Stimulated activated CD4-positive, alpha-beta T cell treated with anti-CD3 and anti-CD28 coated beads, Interleukin-15, amount 100 ng/mL, for 1 hour (primary cell): Measurements from ENCODE around the gene TTC32.
A peak's percentile ranks its signal among the peaks of the same experiment; 100 is the strongest.

Experiments
- DNase-seq, 2 donors: peaks; one replicate each; pipeline ENCODE4 v3.0.0-alpha.2; 2020; ENCODE audit warnings: low read depth in 1 of 2, low spot score in 1 of 2

TTC32 gene

DNA sequence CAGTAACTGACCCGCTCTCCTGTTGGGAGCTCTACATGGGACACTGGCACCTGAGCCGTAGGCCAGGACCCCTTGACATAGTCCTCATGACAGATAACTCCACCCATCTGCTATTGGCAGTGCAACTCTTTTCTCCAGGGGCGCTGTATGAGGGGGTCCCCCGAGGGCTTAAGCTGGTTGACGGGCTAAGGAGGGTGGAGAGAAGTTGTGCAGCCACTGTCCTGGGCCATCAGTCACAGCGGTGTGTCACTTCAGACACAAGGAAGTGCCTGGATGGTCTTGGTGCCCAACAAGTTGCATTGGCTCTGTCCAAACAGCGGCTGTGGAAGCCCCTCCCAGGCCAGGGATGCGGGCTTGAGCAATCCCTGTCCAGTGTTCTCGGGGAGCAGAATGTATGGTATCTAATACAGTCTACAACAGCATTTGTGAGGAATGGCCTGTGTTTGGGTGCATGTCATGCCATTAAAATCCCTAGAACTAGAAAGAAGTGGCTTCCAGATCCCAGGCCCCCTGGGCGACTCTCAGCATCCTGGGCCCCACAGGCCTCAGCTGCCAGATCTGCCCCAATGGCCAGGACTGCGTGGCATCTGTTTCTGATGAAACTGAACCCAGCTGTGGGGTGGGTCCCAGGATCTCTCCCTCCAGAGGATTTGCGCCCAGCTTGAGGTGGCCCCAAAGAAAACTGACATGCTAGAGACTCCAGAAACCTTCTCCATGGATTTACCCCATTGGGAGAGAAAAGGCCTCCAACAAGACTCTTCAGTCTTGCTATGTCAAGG, 23.3 kb downstream of the TTC32 start:
- no peak for DNase-seq

DNA sequence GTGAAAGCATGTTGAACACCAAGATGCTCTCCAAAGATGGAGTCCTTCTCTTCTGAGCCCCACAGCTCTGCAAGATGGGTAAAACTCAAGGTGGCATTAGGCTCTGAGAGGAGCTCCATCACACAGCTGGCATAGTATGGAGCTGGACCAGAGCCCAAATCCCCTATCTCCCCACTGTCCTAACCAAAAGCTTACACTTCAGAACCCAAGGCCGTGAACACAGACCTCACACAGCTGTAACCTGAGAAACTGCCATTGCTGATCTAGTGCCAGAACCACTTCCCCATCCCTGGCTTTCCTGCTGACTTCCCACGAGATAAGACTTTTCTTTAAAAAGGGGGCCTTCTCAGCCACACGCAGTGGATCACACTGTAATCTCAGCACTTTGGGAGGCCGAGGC, 25.0 kb downstream of the TTC32 start:
- DNase-seq: no peak

DNA sequence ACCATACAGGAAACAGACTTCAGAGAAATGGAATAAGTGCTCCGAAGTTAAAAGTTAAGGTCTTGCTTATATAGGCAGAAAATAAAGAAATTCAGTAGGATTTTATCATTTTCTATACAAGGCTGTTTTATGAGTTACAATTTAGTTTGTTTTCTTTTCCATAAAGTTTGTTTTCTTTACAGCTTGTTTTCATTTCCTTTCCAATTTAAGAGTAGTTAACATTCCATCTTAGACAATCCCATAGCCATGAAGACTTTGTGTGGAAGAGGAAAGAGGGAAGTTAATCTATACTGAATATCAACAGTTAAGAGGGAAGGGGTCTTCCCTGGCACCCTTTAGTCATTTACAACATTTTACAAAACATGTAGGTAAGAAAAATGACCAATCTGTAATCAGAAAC, 26.5 kb downstream of the TTC32 start:
- DNase-seq: no peak

DNA sequence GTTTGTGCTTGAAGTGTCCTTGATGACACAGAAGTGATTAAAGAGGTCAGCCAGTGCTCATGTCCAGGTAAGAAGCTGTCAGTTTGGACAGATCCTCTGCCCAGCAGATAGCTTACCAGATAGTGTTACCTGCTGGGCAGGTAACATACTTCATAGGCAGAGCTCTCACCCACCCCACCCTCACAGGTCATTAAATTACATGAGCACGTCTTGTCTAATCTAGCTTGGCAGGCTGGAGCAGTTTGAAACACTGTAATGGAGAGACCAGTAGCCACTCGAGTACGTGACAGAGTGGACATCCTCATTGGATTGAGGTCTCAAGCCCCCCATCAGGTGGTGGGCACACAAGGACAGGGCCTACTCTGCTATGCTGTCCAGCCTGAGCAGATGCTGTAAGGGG, 27.1 kb downstream of the TTC32 start:
- DNase-seq: no peak

DNA sequence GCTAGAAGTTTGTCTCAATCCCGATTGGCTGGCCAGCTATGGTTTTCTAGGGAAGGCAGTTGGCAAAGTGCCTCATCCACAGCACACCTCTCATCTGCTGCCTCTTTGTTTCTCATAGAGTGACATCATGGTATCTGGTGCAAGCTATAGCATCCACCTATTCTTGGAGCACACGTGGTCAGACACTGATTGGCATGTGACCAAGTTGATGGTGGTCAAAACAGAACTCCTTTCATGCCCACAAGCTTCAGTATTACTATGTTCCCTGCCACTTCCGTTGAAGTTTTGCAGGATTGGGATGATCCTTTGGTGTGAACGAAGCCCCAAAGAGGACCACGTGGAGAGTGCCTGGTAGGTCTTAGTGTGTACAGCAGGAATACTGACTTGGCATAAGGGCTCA, 28.8 kb downstream of the TTC32 start:
- DNase-seq: no peak

DNA sequence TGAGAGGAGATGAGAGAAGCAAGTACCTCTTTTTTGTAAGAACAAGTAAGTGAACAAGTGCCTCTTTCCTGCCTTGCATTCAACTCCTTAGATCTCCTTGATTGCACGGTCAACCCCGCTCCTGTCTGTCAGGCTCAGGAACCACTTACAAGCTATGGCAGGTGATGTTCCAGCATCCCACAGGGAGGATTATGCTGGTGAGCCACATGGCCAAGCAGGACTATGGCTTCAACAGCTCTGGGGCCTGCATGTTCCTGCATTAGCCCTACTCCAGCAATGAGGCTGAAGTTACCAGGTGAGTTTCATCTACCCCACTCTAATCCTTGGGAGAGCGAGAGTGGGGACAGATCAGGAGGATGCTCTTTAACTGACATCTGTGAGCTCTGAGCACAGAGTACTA, 29.5 kb downstream of the TTC32 start:
- no peak for DNase-seq

DNA sequence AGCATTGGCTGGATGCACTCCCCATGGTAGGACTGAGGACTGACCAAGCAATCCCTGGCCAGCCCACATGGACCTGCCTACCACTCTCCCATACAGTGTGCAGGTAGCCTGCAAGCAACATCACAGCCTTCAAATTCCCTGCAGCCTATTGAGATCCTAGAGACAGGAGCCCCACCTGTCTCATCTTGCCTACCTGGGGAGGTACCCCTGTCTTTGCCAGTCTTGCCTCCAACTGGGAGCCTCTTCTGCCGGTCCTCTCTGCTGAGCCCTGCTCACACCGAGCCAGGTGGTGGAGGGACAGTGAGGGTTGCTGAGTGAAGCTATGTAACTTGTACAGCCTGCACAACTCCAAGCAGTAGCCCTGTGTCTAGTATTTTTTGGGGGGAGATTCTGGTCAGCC, 29.9 kb downstream of the TTC32 start:
- DNase-seq: no peak

DNA sequence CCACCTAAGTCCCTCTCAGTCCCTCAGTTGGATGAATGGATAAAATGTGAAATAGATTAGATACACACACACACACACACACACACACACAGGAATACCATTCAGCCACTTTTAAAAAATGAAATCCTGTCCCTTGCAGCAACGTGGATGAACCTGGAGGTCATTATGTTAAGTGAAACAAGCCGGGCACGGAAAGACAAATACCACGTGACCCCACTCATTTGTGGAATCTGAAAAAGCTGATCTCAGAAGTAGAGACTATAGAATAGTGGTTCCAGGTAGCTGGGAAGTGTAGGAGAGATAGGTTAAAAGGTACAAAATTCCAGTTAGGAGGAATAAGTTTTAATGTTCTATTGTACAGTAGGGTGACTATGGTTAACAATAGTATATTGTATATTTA, 31.0 kb downstream of the TTC32 start:
- no peak for DNase-seq

DNA sequence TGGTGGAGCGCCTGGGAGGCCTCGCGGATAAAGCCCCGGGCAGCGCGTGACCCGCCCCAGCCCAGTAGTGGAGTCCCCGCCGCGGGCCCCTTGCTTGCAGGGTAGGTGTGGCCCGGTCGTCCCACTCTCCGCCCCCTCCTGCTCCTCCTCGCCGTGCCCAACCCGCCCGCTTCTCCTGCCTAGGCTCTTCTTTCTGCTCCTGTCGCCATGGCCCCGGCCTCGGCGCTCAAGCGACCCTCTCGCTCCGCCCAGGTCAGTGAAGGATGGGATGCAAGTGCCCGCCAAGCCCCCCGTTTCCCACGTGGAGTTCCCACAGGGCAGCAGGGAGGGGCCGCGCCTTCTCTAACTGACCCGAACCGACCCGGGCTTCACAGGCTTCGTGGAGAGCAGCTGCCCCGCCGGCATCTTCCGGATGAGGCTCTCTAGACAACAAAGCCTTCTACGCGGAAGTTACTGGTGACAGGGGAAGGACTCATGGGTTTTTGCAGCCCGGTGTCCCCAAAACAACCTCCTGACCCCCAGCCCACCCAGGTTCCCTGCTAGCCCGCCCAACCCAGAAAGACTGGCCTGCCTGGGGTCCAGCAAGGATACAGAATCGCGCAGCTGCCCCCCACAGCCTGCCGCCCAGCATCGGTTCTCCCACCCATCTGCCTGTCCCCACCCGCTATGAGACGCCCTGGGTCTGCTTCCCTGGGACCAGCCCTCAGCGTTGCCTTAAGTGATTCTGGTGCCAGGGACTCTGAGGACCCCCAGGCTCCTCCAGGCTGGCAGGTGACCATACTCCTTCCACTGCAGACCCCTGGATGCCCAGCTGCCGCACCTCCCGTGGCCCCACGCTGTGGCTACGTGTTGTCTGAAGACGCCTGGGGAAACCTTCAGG, 32.8 kb downstream of the TTC32 start:
- peak; percentile 37 to 42 for DNase-seq

DNA sequence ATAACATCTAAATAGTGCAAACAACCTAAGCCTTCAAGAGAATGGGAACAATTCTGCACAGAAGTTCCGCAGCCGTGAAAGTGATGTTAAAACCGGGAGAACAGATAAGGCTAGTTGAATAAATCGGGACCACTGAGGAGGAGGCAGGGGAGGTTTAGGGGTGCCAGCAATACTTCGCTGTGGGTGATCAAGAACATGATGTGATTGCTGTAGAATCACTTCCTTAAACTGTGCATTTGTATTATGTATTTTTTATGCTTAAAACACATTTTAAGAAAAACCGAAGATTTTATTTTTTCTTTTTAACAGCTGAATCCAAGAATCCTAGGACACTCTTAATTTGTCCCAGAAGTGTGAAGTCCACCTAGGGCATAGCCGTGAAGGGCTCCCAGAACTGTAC, 33.6 kb downstream of the TTC32 start:
- no peak for DNase-seq

DNA sequence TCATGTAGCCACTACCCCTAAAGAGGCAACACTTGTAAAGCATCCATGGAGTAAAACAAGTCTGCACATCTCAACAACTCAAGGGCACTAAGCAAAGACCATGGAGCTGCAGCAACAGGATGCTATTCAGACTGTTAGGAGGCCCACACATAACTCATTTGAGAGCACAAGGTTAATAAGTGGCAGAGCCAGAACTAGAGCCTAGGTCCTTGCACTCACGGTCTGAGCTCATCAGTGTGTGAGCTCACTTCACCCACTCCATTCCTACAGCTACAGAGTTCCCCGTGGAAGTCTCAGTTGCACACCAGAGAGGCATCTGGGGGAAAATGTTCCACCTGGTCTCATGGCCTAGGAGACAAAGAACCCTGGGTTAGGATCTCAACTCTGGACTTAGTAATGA, 35.0 kb downstream of the TTC32 start:
- DNase-seq: no peak

DNA sequence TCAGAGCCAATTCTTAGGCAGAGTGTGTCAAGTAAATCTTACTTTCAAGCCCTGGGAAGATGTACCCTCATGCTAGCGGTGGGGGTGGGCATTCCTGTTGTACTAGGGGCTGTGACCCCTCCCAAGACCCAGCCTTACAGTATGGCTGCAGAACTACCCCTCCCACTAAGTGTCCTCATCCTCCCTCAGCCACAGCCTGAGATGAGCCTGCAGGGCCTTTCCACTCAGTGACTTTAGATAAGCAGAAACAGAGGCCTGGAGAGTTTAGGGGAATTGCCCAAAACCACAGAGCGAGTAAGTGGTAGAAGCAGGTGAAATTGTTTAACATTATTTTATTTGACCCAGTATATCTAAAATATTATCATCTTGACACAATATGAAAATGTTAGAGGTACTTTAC, 36.6 kb downstream of the TTC32 start:
- DNase-seq: no peak

DNA sequence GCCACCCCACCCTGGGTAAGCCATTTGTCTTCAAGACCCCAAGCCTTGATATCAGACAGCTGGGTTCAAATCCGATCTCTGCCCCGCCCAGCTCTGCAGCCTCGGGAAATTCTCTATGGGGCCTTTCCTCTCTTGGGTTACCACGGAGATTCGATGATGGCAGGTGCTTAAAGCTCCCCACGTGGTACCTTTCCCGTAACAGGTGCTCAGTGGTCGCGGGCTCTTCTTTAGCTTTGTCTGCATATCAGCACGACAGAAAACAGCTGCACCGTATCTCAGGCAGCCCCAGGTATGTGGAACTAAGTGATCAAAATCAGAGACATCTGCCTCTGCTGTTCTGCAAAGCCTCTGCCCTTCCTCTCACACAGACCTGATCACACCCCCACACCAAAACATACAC, 37.4 kb downstream of the TTC32 start:
- DNase-seq: no peak

DNA sequence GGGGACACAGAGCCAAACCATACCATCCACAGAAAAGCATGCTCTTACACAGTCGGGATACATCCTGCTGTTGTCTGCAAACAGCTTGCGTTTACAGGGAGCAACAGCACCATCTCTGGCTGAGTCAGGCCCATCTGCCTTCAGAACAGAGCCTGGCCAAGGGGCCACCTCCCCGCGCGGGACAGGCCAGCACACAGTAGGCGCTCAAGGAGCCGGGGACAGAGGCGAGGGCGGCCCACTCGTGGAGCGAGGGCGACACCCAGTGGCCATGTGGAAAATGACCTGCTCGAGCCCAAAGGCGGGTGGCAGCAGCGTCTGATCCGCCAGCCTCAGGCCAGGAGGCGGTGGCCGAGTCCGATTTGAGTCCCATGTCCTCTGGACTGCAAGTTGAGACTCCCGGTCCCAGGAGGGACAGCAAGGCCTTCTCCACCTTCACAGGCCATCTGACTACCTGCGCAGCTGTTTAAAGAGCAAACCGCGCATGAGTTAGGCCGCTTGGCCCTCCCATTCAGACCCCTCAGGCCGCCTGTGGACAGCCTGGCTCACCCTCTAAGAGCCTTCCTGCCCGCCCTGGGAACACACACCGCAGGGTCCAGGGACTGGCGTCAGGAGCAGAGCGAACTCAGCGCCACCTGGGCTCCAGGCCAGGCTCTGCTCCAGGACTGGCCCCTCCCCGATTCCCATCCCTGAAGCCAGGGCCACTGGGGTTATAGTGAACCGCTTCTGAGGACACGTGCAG, 38.3 kb downstream of the TTC32 start:
- peak; percentile 48 to 60 for DNase-seq

DNA sequence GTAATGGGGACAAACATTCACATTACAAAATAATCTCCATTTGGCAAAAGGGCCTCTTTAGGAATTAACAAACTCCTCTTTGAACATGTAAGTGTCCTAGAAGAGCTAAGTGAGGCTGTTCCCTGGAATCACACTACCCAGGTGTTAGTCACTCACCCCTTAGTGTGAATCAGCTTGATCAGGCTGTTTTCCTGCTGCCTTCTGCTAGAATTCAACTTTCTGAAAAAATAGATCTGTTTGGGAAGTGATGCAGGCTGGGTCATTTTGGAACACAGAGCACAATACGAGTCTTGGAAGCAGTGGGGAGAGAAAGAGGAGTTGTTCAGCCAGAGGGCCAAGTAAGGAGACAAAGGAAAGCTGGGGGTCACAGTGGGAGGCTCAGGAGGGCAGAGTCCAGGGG, 40.0 kb downstream of the TTC32 start:
- no peak for DNase-seq

DNA sequence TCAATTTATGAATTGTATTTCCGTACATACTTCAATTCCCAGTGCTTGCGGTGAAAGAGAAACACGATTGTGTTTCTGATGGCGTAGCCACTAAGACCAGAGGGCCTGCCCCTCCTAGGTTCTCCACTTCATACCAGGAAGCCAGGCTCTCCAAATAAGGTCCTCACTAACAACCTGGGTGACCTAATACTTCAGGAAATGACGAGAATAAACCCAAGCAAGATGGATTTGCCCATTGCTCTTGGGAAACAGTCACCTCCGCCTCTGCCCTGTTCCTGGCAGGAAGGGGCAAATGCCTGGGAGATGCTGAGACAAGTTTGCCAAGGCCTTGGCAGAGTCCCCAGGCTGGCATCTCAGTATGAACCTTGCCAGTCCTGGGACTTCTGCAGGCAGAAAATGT, 41.8 kb downstream of the TTC32 start:
- DNase-seq: no peak

DNA sequence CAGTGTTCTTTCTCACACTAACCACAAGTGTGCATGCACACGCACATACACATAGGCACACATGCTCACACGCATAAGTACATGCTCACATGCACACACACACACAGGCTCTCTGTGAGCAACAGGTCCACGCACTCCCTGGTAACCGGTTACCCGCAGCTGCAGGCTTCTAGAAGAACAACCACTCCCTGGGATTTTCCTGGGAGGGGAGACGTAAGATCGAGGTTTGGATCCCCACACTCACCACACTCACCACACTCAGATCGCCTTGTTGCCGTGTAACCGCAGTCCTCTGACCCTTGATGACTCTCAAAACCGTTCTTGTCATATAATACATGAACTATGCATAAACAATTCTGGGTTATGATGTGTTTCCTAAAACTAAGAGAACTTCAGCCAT, 42.2 kb downstream of the TTC32 start:
- no peak for DNase-seq

DNA sequence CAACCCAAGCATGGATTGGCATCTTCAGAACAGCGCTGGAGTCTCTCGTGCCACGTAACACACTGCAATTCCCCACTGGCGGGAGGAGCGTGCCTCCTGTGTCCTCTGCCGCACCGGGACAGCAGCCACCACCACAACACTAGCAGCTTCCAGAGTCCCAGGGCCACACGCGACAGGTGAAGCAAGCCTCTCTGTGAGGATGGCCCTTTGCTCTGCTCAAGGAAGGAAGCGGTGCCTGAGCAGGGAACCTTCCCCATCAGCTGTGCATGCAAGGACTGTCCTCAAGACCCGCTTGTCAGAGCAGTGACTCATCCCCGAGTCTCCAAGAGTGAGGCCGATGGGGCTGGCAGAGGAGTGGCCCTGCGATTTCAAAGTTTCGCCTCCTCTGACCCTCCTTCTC, 44.0 kb downstream of the TTC32 start:
- no peak for DNase-seq

DNA sequence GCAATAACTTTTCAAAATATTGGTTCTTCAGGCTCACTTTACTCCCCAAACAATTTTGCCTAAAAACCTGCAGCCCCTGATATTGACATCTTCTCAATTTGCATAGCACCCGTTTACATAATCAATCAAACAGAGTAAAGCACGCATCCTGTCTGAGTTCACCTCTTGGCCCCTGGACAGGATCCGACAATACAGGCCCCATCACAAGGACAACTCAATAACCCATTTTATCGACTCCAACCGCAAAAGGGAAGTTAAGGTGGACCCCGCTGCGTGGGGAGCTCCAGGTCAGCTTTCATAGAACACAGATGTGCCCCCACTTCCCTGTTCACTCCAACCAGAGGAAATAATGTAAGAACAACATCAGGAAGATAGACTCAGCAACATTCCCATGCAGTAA, 44.7 kb downstream of the TTC32 start:
- DNase-seq: no peak

DNA sequence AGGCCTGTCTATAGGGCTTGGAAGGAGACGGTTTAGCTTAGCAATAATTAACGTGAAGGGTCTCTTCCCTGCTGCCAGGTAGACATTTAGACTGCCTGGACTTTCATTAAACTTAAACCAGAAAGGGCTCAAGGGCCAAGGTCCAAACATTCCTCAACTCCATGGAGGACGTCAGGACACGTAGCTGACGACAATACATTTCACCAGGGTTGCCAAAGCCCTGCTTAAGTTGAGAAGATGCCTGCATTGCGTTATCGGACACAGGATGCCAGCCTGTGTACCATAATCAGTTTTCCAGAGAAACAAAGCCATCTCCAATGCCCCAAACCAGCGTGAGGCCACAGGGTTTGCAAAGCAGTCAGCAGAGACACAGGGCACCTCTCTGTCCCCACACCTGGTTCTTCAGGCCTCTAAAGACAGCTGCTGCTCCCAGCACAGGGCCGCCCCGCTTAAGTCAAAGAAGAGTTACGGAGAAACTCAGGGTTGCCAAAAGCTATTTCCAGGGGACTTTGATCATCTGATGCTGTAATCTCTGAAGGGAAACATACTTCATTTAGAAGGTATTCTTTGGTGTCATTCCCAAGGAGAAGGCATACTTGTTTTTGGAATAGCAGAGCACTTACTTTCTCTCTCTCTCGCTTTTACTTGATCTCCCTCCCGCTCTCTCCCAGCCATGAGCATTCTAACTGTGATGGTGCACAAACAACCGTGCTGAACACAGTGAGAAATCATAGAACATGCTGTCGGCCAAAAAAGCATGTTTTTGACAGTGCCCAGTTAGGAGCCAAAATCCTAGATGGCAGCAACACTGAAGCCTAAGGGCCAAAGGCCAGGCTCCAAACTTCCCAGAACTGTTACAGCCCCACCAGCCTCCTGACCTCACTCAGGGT, 46.0 kb downstream of the TTC32 start:
- no peak for DNase-seq
